Measurements from ENCODE around the gene RCCD1. TPM values are rescaled to one million over a fixed set of nuclear protein-coding genes. Genes with fewer than 3 reads are reported as not detected.

The RCCD1 gene
- total and polyA plus RNA-seq, 9 of the 15 experiments (the other 6 are each of a cell fraction or from before 2014, with no cell fraction given) = 11.1 to 51.4 (median 24.7) TPM

GRCh38 chr15:90931828-90932659, 22.6 kb upstream of the RCCD1 start, which contains the start of gene HDDC3 (continued):
- TF ChIP-seq GTF2F1 (IDR thresholded peaks at IDR 0.05; ENCODE audit: low read depth, low read length) (0 out of 2 replicates have a peak, but pooled peaks have one; percentile 16), E2F8 (IDR thresholded peaks at IDR 0.05; ENCODE audit: low read depth, partially characterized antibody) (peak; percentile 15), CXXC5 (CRISPR knock-in tag; IDR thresholded peaks at IDR 0.05) (peak; percentile 82), HCFC1 (IDR thresholded peaks at IDR 0.05; ENCODE audit: low read depth, low read length) (peak; percentile 74), ZBTB9 (CRISPR knock-in tag; IDR thresholded peaks at IDR 0.05) (peak; percentile 91), ARID4B (CRISPR knock-in tag; IDR thresholded peaks at IDR 0.05) (peak; percentile 93), ZBTB7A (IDR thresholded peaks at IDR 0.05; ENCODE audit: borderline replicate concordance, control insufficient read depth, low read depth, low read length) (peak; percentile 71; the same call in 1 of the 2 replicates), CTBP1 (IDR thresholded peaks at IDR 0.05; ENCODE audit: borderline replicate concordance) (peak; percentile 91), HNRNPL (IDR thresholded peaks at IDR 0.05; ENCODE audit: low read depth, low read length) (peak; percentile 59; the same call in 1 of the 2 replicates), ELF4 (CRISPR knock-in tag; IDR thresholded peaks at IDR 0.05) (peak; percentile 83), ZNF165 (CRISPR knock-in tag; IDR thresholded peaks at IDR 0.05; ENCODE audit: borderline replicate concordance) (0 out of 2 replicates have a peak, but pooled peaks have one; percentile 7), EWSR1 (IDR thresholded peaks at IDR 0.05; ENCODE audit: borderline replicate concordance, low read depth, partially characterized antibody) (no peak)

Data from K562 (cell line).